GM19043 (cell line): Measurements from ENCODE around the gene BRCA2.
"Not testable (repeated sequence)": the region's sequence is repeated elsewhere in the genome, so short reads cannot be mapped to it uniquely, and the experiment has no call there.

Experiments used
- ATAC-seq: cut with Tn5 transposase; IDR thresholded peaks from one replicate; pipeline ENCODE4 v1.9.1; 2021; ENCODE audit warnings: low read depth; ENCODE audit not compliant: unreplicated experiment

Gene BRCA2

DNA sequence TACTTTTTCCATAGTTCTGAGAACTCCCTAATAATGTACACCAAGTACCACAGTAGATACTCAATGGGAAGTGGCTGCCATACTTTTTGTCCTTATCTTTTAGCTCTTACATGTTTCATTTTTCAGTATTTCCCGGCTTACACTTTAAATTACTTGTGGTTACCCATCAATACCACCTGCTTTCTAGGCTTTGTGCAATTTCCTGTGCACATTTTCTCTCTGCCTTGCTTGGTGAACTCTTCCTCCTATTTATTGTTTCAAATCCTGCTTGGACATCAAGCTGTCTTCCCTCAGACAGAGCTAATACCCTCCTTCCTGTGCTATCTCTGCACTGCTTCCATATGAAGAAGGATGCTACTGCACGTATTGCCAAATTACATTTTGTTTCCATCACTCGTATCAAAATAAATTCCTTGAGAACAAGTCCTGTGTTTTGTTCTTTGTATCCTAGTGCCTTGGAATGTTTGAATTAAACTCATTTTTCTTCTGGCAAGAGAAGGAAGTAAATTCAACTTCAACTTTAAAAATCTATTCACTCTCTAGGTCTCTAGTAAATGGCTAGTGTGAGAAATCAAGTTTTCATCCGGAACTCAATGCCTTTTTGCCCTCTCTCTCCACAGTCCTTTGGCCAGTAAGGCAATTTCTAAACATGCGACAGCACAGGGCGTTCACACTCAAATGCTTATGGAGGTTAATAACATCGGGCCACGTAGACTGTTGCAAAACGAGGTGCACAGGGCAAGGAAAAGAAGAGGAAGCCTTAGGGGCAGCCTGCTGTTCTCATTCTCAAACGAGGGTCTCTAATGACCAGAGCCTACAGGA lies 5.8 kb upstream of the BRCA2 start:
- ATAC-seq = peak; percentile 22

DNA sequence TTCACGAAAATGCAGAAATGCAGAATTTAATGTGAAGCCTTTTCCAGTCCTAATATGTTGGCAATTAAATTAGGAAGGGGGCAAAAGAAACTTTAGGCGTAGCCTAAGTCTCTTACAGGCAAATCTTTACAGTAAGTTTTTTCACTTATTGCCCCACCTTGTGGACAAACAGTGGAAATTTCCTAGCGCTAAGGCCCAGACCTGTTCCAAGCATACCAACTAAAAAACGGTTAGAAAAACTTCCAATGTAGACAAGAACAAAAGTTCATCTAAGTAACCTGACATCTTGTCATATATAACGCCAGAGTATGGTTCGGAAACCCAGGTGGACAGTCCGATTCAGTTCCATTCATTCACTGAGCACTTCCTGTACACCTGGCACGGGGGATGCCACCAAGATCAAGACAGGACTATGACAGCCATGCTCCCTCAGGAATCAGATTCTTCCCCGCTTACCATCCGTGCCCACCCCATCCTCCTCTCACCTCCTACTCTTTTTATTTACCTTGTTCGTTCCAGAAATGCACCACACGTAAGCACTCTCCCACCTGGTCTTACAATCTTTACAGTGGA lies 5.1 kb upstream of the BRCA2 start:
- peak; percentile 53 for ATAC-seq

DNA sequence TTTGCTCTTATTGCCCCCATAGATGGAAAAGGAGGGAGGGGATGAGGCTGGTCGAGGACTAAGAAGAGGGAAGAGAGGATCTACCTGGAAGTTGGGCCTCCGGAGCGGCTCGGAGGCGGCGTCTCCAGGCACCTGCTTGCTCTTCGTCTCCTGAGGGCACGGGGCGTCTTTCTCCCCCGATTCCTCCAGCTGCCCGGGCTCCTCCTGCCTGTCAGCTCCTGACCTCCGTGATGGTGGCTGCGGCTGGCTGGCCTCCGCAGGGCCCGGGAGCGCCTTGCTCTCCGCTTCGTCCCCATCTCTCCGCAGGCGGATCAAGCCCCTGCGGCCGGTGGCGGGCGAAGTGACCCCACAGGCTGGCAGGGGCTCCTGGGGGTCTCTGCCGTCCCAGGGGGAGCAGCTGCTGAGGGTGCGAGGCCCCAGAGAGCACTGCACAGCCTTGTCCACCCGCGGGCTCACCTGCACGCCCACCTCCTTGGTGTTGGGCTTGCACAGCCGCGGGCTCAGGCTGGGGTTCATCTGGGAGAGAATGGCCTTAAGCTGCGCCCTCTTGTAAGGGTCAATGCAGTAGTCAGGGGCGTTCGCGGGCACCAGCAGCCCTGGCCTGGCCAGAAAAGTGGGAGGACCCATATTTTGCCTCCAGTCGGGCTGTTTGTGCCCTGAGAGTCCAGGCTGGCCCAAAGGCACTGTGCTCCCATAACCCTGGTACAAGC lies 4.0 kb upstream of the BRCA2 start:
- no peak for ATAC-seq

DNA sequence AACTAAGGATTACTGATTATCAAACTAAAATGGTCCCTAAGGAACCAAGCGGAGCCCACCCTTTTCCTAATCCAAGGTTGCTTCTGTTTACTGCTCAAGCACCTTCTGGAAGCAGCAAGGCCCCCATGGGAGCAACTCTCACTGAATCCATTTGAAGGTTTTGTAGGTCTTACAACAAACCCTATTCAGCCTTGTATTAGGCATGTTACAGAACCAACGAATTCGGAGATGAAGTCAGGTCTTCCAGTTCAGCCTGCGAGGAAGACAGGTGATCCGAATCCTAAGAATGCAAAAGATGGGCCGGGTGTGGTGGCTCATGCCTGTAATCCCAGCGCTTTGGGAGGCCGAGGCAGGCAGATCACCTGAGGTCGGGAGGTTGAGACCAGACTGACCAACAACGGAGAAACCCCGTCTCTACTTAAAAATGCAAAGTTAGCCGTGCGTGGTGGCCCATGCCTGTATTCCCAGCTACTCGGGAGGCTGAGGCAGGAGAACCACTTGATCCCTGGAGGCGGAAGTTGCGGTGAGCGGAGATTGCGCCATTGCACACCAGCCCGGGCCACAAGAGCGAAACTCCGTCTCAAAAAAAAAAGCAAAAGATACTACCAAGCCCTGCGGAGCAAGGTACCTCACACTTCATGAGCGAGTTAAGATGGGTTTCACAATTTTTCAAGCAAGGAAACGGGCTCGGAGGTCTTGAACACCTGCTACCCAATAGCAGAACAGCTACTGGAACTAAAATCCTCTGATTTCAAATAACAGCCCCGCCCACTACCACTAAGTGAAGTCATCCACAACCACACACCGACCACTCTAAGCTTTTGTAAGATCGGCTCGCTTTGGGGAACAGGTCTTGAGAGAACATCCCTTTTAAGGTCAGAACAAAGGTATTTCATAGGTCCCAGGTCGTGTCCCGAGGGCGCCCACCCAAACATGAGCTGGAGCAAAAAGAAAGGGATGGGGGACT lies 754 bp upstream of the BRCA2 start:
- peak; percentile 14 for ATAC-seq

DNA sequence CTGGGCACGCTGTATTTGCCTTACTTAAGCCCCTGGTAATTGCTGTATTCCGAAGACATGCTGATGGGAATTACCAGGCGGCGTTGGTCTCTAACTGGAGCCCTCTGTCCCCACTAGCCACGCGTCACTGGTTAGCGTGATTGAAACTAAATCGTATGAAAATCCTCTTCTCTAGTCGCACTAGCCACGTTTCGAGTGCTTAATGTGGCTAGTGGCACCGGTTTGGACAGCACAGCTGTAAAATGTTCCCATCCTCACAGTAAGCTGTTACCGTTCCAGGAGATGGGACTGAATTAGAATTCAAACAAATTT lies 676 bp downstream of the BRCA2 start:
- peak; percentile 46 for ATAC-seq

DNA sequence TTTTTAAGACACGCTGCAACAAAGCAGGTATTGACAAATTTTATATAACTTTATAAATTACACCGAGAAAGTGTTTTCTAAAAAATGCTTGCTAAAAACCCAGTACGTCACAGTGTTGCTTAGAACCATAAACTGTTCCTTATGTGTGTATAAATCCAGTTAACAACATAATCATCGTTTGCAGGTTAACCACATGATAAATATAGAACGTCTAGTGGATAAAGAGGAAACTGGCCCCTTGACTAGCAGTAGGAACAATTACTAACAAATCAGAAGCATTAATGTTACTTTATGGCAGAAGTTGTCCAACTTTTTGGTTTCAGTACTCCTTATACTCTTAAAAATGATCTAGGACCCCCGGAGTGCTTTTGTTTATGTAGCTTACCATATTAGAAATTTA lies 1.2 kb downstream of the BRCA2 start:
- no peak for ATAC-seq

DNA sequence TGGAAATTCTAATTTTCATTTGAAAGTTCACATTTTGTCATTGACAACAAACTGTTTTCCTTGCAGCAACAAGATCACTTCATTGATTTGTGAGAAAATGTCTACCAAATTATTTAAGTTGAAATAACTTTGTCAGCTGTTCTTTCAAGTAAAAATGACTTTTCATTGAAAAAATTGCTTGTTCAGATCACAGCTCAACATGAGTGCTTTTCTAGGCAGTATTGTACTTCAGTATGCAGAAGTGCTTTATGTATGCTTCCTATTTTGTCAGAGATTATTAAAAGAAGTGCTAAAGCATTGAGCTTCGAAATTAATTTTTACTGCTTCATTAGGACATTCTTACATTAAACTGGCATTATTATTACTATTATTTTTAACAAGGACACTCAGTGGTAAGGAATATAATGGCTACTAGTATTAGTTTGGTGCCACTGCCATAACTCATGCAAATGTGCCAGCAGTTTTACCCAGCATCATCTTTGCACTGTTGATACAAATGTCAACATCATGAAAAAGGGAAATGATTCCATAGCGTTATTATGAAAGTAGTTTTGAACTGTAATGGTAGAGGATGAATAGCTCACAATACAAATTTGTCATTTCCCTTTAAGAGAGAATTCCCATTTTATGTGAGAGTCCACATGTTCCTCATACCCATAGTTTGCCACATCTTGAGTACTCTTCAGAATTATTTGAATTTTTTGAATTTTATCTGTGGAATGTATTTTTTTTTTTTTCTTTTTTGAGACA lies 2.6 kb downstream of the BRCA2 start:
- ATAC-seq = no peak

DNA sequence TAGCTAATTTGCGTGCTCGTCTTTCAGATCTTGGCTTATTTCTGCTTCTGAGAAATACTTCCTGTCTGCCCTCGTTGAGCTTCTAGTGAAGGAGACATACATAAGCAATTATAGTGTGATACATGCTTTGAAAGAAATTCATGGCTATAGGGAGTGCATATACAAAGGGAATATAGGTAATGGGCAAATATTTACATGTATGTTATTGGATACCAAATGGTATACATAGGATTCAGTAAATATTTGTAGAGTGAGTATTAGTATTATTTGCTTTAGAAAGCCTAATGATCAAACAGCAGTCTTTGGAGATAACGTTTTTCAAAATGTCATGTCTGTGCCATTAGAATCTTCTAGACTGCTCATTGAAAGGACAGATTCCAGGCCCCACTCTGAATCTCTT lies 5.2 kb downstream of the BRCA2 start:
- ATAC-seq = no peak

DNA sequence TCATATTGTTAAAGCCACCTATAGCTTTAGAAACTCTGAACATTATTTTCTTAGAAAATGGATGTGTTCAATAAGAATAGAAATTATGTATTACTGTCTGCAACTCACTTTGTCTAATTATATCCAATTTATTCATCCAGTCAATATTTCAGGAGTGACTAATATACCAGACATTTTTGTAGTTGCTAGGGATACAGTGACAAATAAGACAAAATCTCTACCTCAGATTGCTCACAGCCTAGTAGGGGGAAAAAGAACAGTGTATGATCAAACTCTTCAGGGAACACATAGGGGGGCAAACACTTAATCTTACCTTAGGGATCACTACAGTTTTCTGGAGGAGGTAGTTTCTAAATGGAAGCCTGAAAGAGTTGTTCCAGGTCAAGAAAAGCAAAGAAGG lies 8.6 kb downstream of the BRCA2 start:
- no peak for ATAC-seq

DNA sequence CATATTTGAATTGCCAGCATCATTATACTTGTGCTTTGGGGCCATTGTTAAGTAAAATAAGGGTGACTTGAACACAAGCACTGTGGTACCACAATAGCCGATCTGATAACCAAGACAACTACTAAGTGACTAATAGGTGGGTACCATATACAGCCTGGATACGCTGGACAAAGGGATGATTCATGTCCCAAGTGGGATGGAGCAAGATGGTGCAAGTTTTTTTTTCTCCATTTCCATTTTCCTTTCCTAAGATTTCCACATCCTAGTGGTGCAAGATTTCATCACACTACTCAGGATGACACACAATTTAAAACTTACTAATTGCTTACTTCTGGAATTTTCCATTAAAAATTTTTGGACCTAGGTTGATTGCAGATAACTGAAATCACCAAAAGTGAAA lies 15.1 kb downstream of the BRCA2 start:
- no peak for ATAC-seq

DNA sequence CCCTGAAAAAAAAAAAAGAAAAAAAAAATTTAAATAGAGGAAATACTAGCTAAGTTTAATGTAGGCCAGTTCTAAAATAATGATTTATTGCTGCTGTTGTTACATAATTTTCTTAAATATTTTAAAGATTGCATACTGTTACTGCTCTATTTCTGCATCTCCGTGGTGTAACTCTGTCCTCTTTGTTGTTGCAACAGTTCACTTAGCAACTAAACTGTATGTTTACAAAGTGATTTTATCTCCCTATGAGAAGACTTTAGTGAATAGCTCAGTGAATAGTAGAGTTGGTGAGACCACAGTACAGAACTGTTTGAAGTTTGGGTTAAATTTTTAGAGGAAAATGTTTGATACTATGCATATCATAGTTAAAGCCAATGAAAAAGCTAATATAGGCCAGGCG lies 19.4 kb downstream of the BRCA2 start:
- ATAC-seq = no peak

DNA sequence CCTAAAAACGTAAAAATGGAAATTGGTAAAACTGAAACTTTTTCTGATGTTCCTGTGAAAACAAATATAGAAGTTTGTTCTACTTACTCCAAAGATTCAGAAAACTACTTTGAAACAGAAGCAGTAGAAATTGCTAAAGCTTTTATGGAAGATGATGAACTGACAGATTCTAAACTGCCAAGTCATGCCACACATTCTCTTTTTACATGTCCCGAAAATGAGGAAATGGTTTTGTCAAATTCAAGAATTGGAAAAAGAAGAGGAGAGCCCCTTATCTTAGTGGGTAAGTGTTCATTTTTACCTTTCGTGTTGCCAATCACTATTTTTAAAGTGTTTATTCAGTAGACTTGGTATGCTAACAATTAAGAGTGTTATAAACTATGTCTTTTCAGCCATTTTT lies 25.6 kb downstream of the BRCA2 start:
- ATAC-seq = no peak

DNA sequence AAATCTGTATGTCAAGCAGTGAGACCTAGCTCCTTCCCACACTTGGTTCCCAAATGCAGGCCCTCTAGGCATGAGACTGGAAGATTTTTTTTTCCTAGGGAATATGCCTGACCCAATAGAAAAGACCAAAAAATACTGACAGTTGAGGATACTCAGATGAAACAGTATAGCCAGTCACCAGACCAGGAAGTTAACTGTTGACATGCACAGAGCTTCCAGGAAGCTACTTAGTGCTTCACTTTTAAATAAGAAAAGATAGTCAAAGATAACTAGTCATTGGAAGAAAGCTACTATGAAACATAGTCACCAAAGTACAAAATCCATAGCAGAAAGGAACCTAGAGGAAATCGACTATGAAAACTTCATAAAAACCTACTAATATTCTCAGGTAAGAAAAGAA lies 32.3 kb downstream of the BRCA2 start:
- no peak for ATAC-seq

DNA sequence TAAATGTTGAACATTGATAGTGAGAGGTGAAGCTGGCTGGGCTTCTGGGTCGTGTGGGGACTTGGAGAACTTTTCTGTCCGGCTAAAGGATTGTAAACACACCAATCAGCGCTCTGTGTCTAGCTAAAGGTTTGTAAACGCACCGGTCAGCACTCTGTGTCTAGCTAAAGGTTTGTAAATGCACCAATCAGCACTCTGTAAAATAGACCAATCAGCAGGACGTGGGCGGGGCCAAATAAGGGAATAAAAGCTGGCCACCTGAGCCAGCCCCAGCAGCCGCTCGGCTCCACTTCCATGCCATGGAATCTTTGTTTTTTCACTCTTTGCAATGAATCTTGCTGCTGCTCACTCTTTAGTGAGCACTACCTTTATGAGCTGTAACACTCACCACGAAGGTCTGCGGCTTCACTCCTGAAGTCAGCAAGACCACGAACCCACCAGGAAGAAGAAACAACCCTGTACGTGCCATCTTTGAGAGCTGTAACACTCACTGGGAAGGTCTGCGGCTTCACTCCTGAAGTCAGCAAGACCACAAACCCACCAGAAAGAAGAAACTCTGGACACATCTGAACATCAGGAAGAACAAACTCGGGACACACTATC lies 35.6 kb downstream of the BRCA2 start:
- ATAC-seq = not testable (repeated sequence)

DNA sequence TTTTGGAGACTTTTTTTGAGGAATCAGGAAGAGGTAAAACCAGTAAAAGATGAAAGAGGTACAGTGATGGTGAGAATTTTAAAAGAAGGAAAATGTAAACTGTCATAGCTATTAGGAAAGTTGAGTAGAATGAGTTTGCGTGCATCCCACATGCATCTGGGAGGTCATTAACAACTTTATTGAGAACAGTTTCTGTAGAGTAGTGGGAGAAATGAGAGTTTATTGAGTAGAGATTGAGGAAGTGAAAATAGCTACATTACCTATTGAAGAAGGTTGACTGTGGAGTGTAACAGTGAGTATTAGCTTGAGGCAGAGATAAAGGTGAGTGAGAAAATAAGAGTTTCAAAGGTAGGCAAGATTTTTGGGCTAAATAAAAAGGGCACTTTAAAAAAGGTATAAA lies 38.7 kb downstream of the BRCA2 start:
- ATAC-seq = peak; percentile 70

DNA sequence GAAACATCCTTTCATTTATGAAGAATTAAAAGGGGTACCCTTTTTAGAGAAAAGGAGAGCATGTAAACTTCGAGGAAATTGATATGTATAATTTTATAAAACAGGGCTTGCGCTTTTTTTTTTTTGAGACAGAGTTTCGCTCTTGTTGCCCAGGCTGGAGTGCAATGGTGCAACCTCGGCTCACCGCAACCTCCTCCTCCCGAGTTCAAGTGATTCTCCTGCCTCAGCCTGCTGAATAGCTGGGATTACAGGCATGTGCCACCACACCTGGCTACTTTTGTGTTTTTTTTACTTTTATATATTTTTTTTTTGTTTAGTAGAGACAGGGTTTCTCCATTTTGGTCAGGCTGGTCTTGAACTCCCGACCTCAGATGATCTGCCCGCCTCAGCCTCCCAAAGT lies 40.6 kb downstream of the BRCA2 start:
- not testable (repeated sequence) for ATAC-seq

DNA sequence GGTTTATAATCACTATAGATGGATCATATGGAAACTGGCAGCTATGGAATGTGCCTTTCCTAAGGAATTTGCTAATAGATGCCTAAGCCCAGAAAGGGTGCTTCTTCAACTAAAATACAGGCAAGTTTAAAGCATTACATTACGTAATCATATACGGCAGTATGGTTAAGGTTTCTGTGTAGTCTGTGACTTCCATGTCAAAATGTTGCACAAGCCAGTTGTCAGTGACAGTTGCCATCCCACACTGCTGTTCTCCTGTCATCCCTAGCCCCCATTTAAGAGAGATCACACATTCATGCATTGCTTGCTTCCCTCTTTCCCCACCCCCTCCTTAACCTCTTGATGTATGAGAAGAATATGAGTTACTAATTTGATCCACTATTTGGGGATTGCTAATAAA lies 47.3 kb downstream of the BRCA2 start:
- no peak for ATAC-seq

DNA sequence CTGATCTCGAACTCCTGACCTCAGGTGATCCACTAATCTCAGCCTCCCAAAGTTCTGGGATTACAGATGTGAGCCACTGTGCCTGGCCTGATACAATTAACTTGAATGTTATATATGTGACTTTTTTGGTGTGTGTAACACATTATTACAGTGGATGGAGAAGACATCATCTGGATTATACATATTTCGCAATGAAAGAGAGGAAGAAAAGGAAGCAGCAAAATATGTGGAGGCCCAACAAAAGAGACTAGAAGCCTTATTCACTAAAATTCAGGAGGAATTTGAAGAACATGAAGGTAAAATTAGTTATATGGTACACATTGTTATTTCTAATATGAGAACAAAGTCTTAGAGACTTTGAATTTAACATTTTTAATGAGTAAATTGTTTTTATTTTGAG lies 55.5 kb downstream of the BRCA2 start:
- ATAC-seq = no peak

DNA sequence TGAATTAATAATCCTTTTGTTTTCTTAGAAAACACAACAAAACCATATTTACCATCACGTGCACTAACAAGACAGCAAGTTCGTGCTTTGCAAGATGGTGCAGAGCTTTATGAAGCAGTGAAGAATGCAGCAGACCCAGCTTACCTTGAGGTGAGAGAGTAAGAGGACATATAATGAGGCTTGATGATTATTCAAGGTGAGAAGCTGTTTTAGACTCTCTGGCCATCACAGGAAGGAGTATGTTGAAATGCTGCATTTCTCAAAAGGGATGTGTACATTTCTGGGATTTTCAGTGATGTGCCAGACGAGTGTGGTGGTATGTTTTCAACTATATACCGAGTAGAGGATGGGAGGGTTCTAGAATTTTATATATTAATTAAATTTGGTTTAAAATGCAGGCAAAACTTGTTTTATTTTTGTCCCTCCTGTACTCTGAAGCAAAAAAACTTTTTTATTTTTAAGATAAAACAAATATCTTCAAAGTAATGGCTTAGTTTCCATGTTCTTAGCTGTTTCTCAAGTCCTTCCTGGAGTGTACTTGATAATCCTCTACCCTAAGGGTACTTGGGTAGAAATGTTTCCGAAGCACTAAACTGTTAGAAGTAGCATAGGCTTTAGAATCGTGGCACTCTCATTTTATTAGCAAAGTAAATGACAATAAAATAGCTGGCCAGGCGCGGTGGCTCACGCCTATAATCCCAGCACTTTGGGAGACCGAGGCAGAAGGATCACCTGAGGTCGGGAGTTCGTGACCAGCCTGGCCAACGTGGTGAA lies 61.5 kb downstream of the BRCA2 start:
- no peak for ATAC-seq
